ENCODE data around the gene CTNNB1.

The CTNNB1 gene

GRCh38 chr3:41219424-41219823, 20.1 kb downstream of the CTNNB1 start:
- no peak for DNase-seq (ENCODE audit: low read depth in 2 of 2)

GRCh38 chr3:41220906-41221677, 21.8 kb downstream of the CTNNB1 start:
- no peak for DNase-seq (ENCODE audit: low read depth in 2 of 2)

- DNase-seq (ENCODE audit: low read depth in 2 of 2), result no peak
These were observed 22.7 kb downstream of the CTNNB1 start for GRCh38 chr3:41222012-41222411.

GRCh38 chr3:41222501-41222900, 23.2 kb downstream of the CTNNB1 start:
- no peak for DNase-seq (ENCODE audit: low read depth in 2 of 2)

GRCh38 chr3:41223078-41223477, 23.8 kb downstream of the CTNNB1 start:
- no peak for DNase-seq (ENCODE audit: low read depth in 2 of 2)

GRCh38 chr3:41223691-41224090, 24.4 kb downstream of the CTNNB1 start:
- no peak for DNase-seq (ENCODE audit: low read depth in 2 of 2)

- no peak for DNase-seq (ENCODE audit: low read depth in 2 of 2)
These were observed 25.0 kb downstream of the CTNNB1 start for GRCh38 chr3:41224120-41224806.

GRCh38 chr3:41234823-41235721, 35.8 kb downstream of the CTNNB1 start:
- DNase-seq (ENCODE audit: low read depth in 2 of 2), result no peak

GRCh38 chr3:41236228-41236627, 36.9 kb downstream of the CTNNB1 start:
- DNase-seq (ENCODE audit: low read depth in 2 of 2), result no peak

GRCh38 chr3:41237907-41238306, 38.6 kb downstream of the CTNNB1 start:
- DNase-seq (ENCODE audit: low read depth in 2 of 2), result no peak

GRCh38 chr3:41239587-41239986, 40.3 kb downstream of the CTNNB1 start:
- DNase-seq (ENCODE audit: low read depth in 2 of 2), result no peak

GRCh38 chr3:41241161-41241560, 41.9 kb downstream of the CTNNB1 start:
- DNase-seq (ENCODE audit: low read depth in 2 of 2), result no peak

- DNase-seq (ENCODE audit: low read depth in 2 of 2), result no peak
These were observed 42.7 kb downstream of the CTNNB1 start for GRCh38 chr3:41241800-41242571.

- no peak for DNase-seq (ENCODE audit: low read depth in 2 of 2)
These were observed 43.9 kb downstream of the CTNNB1 start for GRCh38 chr3:41243183-41243582.

- no peak for DNase-seq (ENCODE audit: low read depth in 2 of 2)
These were observed 45.5 kb downstream of the CTNNB1 start for GRCh38 chr3:41244620-41245336.

- no peak for DNase-seq (ENCODE audit: low read depth in 2 of 2)
These were observed 48.0 kb downstream of the CTNNB1 start for GRCh38 chr3:41247055-41248004.

- DNase-seq (ENCODE audit: low read depth in 2 of 2), result no peak
These were observed 49.2 kb downstream of the CTNNB1 start for GRCh38 chr3:41248525-41248924.

- DNase-seq (ENCODE audit: low read depth in 2 of 2), result no peak
These were observed 50.0 kb downstream of the CTNNB1 start for GRCh38 chr3:41249318-41249717.

GRCh38 chr3:41250825-41251224, 51.5 kb downstream of the CTNNB1 start:
- DNase-seq (ENCODE audit: low read depth in 2 of 2), result no peak

- DNase-seq (ENCODE audit: low read depth in 2 of 2), result no peak
These were observed 52.3 kb downstream of the CTNNB1 start for GRCh38 chr3:41251593-41251992.

Data from activated CD8-positive, alpha-beta memory T cell treated with anti-CD3 and anti-CD28 coated beads for 4 hours (primary cell).